RKO (cell line): ENCODE data around the gene FAM184B.

Experiments
- DNase-seq: peaks from one replicate; pipeline ENCODE4 v3.0.0-alpha.2; 2016; ENCODE audit warnings: low spot score

FAM184B gene

GRCh38 chr4:17635056-17635455 is 146.4 kb downstream of the FAM184B start:
- DNase-seq = no peak

GRCh38 chr4:17633600-17633999 is 147.8 kb downstream of the FAM184B start:
- DNase-seq = no peak

- DNase-seq = no peak
These were observed 151.2 kb downstream of the FAM184B start for GRCh38 chr4:17630228-17630627.

- DNase-seq = no peak
These were observed 156.6 kb downstream of the FAM184B start for GRCh38 chr4:17624821-17625220.

GRCh38 chr4:17623451-17624001 is 157.9 kb downstream of the FAM184B start:
- no peak for DNase-seq

- no peak for DNase-seq
These were observed 161.9 kb downstream of the FAM184B start for GRCh38 chr4:17619416-17620105.

GRCh38 chr4:17618926-17619325 is 162.5 kb downstream of the FAM184B start:
- no peak for DNase-seq

GRCh38 chr4:17616283-17616682 is 165.1 kb downstream of the FAM184B start:
- DNase-seq = no peak

GRCh38 chr4:17614416-17615299 is 166.8 kb downstream of the FAM184B start, which contains the start of gene MED28:
MED28 (plus strand) TSS chr4:17614641; CDS start chr4:17614655, 14 bp downstream.
- DNase-seq = peak; percentile 96

- peak; percentile 92 for DNase-seq
These were observed 167.5 kb downstream of the FAM184B start for GRCh38 chr4:17613761-17614415.

- DNase-seq = no peak
These were observed 176.2 kb downstream of the FAM184B start for GRCh38 chr4:17605236-17605635.

- DNase-seq = no peak
These were observed 181.6 kb downstream of the FAM184B start for GRCh38 chr4:17599826-17600225.

GRCh38 chr4:17597517-17597916 is 183.9 kb downstream of the FAM184B start:
- DNase-seq = peak; percentile 42

GRCh38 chr4:17595471-17596005 is 185.9 kb downstream of the FAM184B start:
- no peak for DNase-seq

GRCh38 chr4:17589355-17589754 is 192.1 kb downstream of the FAM184B start:
- no peak for DNase-seq

GRCh38 chr4:17587094-17587822 is 194.2 kb downstream of the FAM184B start:
- no peak for DNase-seq

GRCh38 chr4:17584521-17585213 is 196.8 kb downstream of the FAM184B start:
- DNase-seq = no peak

GRCh38 chr4:17583941-17584340 is 197.5 kb downstream of the FAM184B start:
- no peak for DNase-seq

GRCh38 chr4:17583276-17583675 is 198.1 kb downstream of the FAM184B start:
- DNase-seq = no peak

GRCh38 chr4:17580969-17581368 is 200.5 kb downstream of the FAM184B start:
- no peak for DNase-seq
